Stimulated activated naive CD4-positive, alpha-beta T cell treated with Interleukin-2 at 50 U/mL for 16 hours (primary cell): ENCODE results near the gene PDE6A.

Experiments used
- DNase-seq: peaks from one replicate; lab custom pipeline; 2025; lab: John Stamatoyannopoulos, UW

PDE6A gene

DNA sequence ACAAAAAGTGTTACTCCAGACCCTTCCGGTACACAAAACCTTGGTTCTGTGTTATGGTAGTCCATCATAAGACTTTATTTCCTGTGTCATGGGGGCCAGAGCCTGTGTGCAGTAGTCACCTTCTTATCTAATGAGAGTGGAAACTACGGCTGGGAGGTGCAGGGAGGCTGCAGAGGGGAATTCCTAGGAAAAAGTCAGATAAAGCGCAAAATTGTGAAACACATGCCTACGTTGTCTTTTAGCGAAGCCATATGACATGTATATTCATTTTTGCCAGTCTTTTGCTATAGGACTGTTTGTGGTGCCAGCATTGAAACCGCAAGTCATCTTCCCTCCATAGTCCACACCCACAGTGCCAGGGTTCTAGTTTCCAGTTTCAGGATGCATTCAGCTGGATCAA lies 133.7 kb downstream of the PDE6A start:
- DNase-seq = no peak

DNA sequence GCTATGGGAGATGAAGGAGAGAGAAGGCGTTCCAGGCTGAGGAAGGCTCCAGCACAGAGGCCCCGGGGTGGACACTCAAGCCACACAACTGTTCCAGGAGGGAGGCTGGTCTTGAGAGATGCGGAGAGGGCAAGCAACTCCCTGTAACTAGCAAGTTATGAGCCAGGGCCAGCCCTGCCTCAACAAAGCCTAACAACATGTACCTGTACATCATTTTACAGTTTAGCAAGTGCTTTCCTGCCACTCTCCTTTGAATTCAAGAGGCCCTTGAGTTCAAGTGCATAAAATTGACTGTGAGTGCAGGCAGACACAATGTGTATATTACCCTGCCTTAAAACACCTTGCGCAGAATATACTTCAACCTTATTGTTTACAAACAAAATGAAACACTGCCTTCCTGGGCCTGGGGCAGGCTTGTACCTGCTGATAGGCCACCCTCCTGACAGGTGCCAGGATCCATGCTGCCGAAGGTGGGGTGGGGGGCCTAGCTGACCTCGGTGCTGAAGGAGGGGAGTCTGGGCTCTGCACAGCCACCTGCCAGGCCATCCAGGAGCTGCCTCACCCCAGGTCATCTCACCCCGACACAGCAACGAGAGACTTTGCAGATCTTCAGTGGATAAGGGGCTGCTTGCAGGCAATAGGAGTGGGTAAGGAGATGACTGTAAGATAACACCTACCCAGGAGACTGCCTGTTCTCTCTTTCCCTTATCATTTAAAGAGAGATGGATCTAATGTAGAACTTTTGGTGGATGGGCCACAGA lies 134.5 kb downstream of the PDE6A start:
- no peak for DNase-seq

- no peak for DNase-seq
Observed at GRCh38 chr5:149808264-149808982, 136.2 kb downstream of the PDE6A start.
